Esophagus muscularis mucosa (tissue), 4 donors: ENCODE data around the gene LEKR1. TPM values are rescaled to one million over a fixed set of nuclear protein-coding genes. Genes with fewer than 3 reads are reported as not detected.

Source experiments
- DNase-seq: peaks from one replicate; pipeline ENCODE4 v3.0.0-alpha.2; 2017; ENCODE audit errors: extremely low spot score
- H3K27ac ChIP-seq, 4 donors: fragments of 200-600 bp; sonication (generic); replicated peaks in 1 of 4; 1 replicate in 3 of 4; 2 replicates in 1 of 4; pipeline ENCODE4 v1.5.1; 2016 to 2019; ENCODE audit warnings: mild to moderate bottlenecking in 1 of 4
- H3K27me3 ChIP-seq, 4 donors: fragments of 200-600 bp; sonication (generic); one replicate each; pipeline versions ENCODE4 v1.5.1 to v1.6.0; 2016 to 2019
- H3K36me3 ChIP-seq, 4 donors: fragments of 200-600 bp; sonication (generic); one replicate each; pipeline ENCODE4 v1.5.1; 2016 to 2019
- H3K4me1 ChIP-seq, 4 donors: fragments of 200-600 bp; sonication (generic); one replicate each; pipeline ENCODE4 v1.5.1; 2016 to 2019
- H3K4me3 ChIP-seq, 4 donors: fragments of 200-600 bp; sonication (generic); 1 replicate in 2 of 4; 2 replicates in 2 of 4; pipeline ENCODE4 v1.5.1; 2016 to 2019; ENCODE audit warnings: mild to moderate bottlenecking in 4 of 4, moderate library complexity in 1 of 4
- H3K9me3 ChIP-seq, 4 donors: fragments of 200-600 bp; sonication (generic); 1 replicate in 3 of 4; 2 replicates in 1 of 4; pipeline ENCODE4 v1.5.1; 2016 to 2019
- EP300 ChIP-seq: sonication (generic); formaldehyde crosslinking; IDR thresholded peaks from one replicate; pipeline ENCODE4 v1.6.1; 2017; ENCODE audit warnings: antibody characterized with exemption
- POLR2A ChIP-seq: fragments of 450-650 bp; IDR thresholded peaks from one replicate; pipeline ENCODE4 v1.6.1; 2017; ENCODE audit warnings: antibody characterized with exemption, moderate library complexity, mild to moderate bottlenecking, low read depth
- POLR2AphosphoS5 ChIP-seq, 2 donors: sonication (generic); formaldehyde crosslinking; IDR thresholded peaks; one replicate each; pipeline ENCODE4 v1.6.1; 2017; ENCODE audit warnings: antibody characterized with exemption in 2 of 2
- WGBS: methylation state at CpG from one replicate; pipeline ENCODE4 v1.1.5; 2018; 5-methylcytosine and 5-hydroxymethylcytosine counted together
- intact Hi-C: fragments of 100-400 bp; cut with DNase I; formaldehyde crosslinking; loops from one replicate; pipeline ENCODE4 v1.15.1; 2023
- total RNA-seq, 4 donors: library from RNA; depleted of rRNA; stranded (reverse); fragments of >200 nt; gene quantifications; one replicate each; pipeline versions ENCODE4 v1.1.0 to v1.2.1, GENCODE V29; 2016
- TF ChIP-seq, protein P1 (sequence below), 3 experiments: fragments of 200-600 bp in 2 of 3; fragments of 450-650 bp in 1 of 3; sonication (generic) in 2 of 3; IDR thresholded peaks; one replicate each; pipeline ENCODE4 v1.5.1; 2017 to 2019; ENCODE audit warnings: antibody characterized with exemption in 3 of 3, mild to moderate bottlenecking in 2 of 3, moderate library complexity in 1 of 3

LEKR1 gene
- total RNA-seq, 4 donors from 2014 or later = 0.11 to 1.2 (median 0.33) TPM; not detected in 1

DNA sequence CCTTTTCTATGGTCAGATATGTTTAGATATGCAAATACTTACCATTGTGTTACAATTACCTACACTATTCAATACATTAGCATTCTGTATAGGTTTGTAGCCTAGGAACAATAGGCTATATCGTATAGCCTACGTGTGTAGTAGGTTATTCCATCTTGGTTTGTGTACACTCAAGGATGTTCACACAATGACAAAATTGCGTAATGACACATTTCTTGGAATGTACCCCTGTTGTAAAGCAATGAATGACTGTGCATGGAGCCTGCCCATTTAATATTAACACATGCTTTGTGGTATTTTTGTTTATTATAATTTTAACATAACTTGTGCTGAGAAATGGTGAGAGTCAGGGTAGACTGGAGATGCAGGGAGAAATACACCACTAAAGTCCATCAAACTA lies 154.9 kb downstream of the LEKR1 start:
- Histone ChIP-seq H3K36me3 (no peaks in the 10 kb centered on the region), H3K9me3 (no peaks in the 10 kb centered on the region), H3K4me3 (no peak overlapping the region), H3K4me1 (no peaks in the 10 kb centered on the region), H3K27ac (no peak overlapping the region), H3K27me3 (no peaks in the 10 kb centered on the region)
- 90% methylated on average over 3 of the region's 3 CpGs for WGBS
- TF ChIP-seq, protein P1, sequence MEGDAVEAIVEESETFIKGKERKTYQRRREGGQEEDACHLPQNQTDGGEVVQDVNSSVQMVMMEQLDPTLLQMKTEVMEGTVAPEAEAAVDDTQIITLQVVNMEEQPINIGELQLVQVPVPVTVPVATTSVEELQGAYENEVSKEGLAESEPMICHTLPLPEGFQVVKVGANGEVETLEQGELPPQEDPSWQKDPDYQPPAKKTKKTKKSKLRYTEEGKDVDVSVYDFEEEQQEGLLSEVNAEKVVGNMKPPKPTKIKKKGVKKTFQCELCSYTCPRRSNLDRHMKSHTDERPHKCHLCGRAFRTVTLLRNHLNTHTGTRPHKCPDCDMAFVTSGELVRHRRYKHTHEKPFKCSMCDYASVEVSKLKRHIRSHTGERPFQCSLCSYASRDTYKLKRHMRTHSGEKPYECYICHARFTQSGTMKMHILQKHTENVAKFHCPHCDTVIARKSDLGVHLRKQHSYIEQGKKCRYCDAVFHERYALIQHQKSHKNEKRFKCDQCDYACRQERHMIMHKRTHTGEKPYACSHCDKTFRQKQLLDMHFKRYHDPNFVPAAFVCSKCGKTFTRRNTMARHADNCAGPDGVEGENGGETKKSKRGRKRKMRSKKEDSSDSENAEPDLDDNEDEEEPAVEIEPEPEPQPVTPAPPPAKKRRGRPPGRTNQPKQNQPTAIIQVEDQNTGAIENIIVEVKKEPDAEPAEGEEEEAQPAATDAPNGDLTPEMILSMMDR (IDR thresholded peaks at IDR 0.05) = no peak
- TF ChIP-seq EP300 = no peak
- no peak for TF ChIP-seq POLR2AphosphoS5 (IDR thresholded peaks at IDR 0.05)
- TF ChIP-seq POLR2A = no peak
- DNase-seq = no peak
- intact Hi-C loops = no loop called here

DNA sequence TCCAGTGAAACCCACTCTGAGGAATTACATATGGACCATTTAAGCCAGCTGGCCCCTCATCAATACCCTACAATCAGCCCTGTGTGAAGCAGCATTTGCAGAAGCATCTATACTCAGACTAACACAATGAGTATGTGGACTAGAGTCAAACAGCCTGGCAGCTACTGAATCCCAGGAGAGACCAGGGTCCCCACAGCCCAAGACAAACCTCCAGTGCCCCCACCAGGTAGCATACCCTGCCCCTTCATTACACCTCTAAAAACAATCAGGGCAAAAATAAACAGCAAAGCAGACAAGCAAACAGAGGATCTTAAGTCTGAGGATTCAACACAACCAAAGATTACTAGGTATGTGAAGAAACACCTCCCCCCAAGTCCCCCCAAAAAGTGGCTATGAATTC lies 157.4 kb downstream of the LEKR1 start:
- Histone ChIP-seq H3K4me3 (no peak overlapping the region), H3K36me3 (no peaks in the 10 kb centered on the region), H3K27ac (no peak overlapping the region), H3K9me3 (no peaks in the 10 kb centered on the region), H3K27me3 (no peaks in the 10 kb centered on the region), H3K4me1 (no peaks in the 10 kb centered on the region)
- no peak for TF ChIP-seq POLR2AphosphoS5 (IDR thresholded peaks at IDR 0.05)
- TF ChIP-seq, protein P1 (IDR thresholded peaks at IDR 0.05) = no peak
- no peak for TF ChIP-seq POLR2A
- no peak for TF ChIP-seq EP300
- intact Hi-C loops = no loop called here
- DNase-seq = no peak

DNA sequence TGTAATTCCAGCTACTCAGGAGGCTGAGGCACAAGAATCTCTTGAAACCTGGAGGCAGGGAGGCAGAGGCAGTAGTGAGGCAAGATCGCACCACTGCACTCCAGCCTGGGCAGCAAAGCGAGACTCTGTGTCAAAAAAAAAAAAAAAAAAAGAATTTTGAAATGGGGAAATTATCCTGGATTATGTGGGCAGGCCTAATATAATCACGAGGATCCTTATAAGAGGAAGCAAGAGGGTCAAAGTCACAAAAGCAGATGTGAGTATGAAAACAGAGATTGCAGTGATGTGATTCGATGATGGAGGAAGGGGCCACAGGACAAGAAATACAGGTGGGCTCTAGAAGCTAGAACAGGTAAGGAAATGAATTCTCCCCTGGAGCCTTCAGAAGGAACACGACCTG lies 159.6 kb downstream of the LEKR1 start:
- H3K9me3 ChIP-seq = no peaks in the 10 kb centered on the region
- no peak overlapping the region for H3K4me3 ChIP-seq
- DNase-seq = no peak
- H3K36me3 ChIP-seq = no peaks in the 10 kb centered on the region
- TF ChIP-seq, protein P1 (IDR thresholded peaks at IDR 0.05) = no peak
- TF ChIP-seq POLR2AphosphoS5 (IDR thresholded peaks at IDR 0.05) (no peak), POLR2A (no peak)
- no peak overlapping the region for H3K27ac ChIP-seq
- WGBS = 80% methylated on average over 5 of the region's 5 CpGs
- intact Hi-C loops = no loop called here
- no peaks in the 10 kb centered on the region for H3K4me1 ChIP-seq
- no peaks in the 10 kb centered on the region for H3K27me3 ChIP-seq

DNA sequence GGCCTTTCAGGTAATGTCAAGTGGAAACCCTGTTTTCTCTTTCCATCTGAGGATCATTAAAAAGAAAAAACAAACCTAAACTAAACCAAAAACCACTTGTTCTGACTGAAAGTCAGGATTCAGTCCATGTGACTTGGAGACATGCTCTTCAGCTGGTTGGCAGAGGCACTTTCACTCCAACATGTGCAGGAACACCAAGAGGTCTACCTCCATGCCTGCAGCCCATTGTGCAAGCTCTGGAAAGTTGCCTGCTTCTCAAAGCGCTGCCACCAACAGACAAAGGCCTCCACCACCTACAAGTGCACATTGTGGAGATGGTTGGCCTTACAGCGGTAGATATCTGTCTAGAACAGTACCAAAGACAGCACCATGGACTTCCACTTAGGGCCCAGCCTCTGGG lies 161.8 kb downstream of the LEKR1 start:
- DNase-seq = no peak
- 93% methylated on average over 2 of the region's 2 CpGs for WGBS
- intact Hi-C loops = no loop called here

DNA sequence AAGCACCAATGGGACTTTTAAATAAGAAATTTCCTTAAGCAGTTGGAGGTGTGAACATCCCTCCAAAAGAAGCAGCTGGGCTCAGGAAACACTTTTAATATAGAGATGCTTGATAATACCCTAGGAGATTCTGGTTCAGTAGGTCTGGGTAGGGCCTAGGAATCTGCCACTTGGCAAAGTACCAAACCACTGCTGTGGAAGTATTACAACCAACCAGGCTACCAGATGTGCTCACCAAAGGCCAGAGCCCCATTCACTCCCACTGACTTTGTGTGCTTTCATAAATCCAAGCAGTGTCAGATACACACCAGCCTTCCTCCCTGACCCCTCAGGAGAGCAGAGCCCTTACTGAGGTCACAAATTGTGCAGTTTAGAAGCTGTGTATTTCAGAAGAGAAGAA lies 171.2 kb downstream of the LEKR1 start:
- Histone ChIP-seq H3K27me3 (no peaks in the 10 kb centered on the region), H3K4me1 (no peaks in the 10 kb centered on the region), H3K4me3 (no peak overlapping the region), H3K36me3 (no peaks in the 10 kb centered on the region), H3K27ac (no peak overlapping the region), H3K9me3 (no peaks in the 10 kb centered on the region)
- intact Hi-C loops = no loop called here
- peak; percentile 70 for DNase-seq
- TF ChIP-seq POLR2AphosphoS5 (IDR thresholded peaks at IDR 0.05) (no peak), EP300 (no peak), POLR2A (no peak)
- TF ChIP-seq, protein P1 (IDR thresholded peaks at IDR 0.05) = no peak

More for the DNA sequence above, 161.8 kb downstream of the LEKR1 start:
- Histone ChIP-seq H3K9me3 (peaks cover 0 to 6% (median 2%) of the 10 kb centered on the region in 4 donors), H3K27me3 (no peaks in the 10 kb centered on the region), H3K4me3 (no peak overlapping the region), H3K36me3 (no peaks in the 10 kb centered on the region), H3K4me1 (no peaks in the 10 kb centered on the region), H3K27ac (no peak overlapping the region)
- TF ChIP-seq, protein P1 (IDR thresholded peaks at IDR 0.05) = no peak
- TF ChIP-seq POLR2A = no peak
- TF ChIP-seq EP300 = no peak
